Endothelial cell of umbilical vein (primary cell): ENCODE data around the gene FNDC8. TPM values are rescaled to one million over a fixed set of nuclear protein-coding genes. Genes with fewer than 3 reads are reported as not detected.

ENCODE experiments used
- BruUV-seq: library from RNA; stranded (reverse); fragments of 400-500 nt; replicated peaks from 2 replicates; lab custom pipeline; 2021; lab: Mats Ljungman, UMichigan
- CTCF ChIA-PET: fragments of 300-600, 350-600 bp; sonication (Branson Sonifier 250); formaldehyde crosslinking; loops from one replicate; lab custom pipeline; 2021; ENCODE audit warnings: antibody characterized with exemption, inconsistent platforms; lab: Charles Lee
- POLR2A ChIA-PET: fragments of 300-600, 350-600 bp; sonication (Branson Sonifier 250); formaldehyde crosslinking; loops from one replicate; lab custom pipeline; 2021; ENCODE audit warnings: antibody characterized with exemption, inconsistent platforms; lab: Charles Lee
- DNase-seq: peaks from one replicate; pipeline ENCODE4 v3.0.0-alpha.2; 2011; ENCODE audit warnings: low read depth, low spot score
- FAIRE-seq: peaks from 2 replicates; lab custom pipeline; 2011; peaks lifted over from hg19 to GRCh38; lab: Jason Lieb, UNC
- H2AFZ ChIP-seq: 2 replicates; pipeline ENCODE4 v1.6.0; 2012; ENCODE audit warnings: low read depth, low read length, control low read depth, inconsistent platforms
- H3K27ac ChIP-seq: 2 replicates; pipeline ENCODE4 v1.5.1; 2011; ENCODE audit warnings: low read depth, mild to moderate bottlenecking, control low read depth, low read length, moderate library complexity; ENCODE audit not compliant: insufficient read depth
- H3K27me3 ChIP-seq, 2 experiments: 2 replicates each; pipeline versions ENCODE4 v1.6.0 to v1.6.1; 2011; ENCODE audit warnings: low read length in 2 of 2, mixed read lengths in 1 of 2; ENCODE audit not compliant: control insufficient read depth in 2 of 2, insufficient read depth in 2 of 2
- H3K36me3 ChIP-seq, 2 experiments: 2 replicates in 1 of 2; 3 replicates in 1 of 2; pipeline ENCODE4 v1.5.1; 2011; ENCODE audit warnings: low read length in 2 of 2, mild to moderate bottlenecking in 1 of 2, moderate library complexity in 1 of 2; ENCODE audit not compliant: control insufficient read depth in 2 of 2, insufficient read depth in 2 of 2; ENCODE audit errors: extremely low read depth in 1 of 2
- H3K4me1 ChIP-seq: 3 replicates; pipeline ENCODE4 v1.5.1; 2011; ENCODE audit warnings: mild to moderate bottlenecking, low read length; ENCODE audit not compliant: control insufficient read depth, insufficient read depth; ENCODE audit errors: extremely low read depth
- H3K4me2 ChIP-seq: 2 replicates; pipeline ENCODE4 v1.6.1; 2011; ENCODE audit warnings: low read length, control low read depth, mixed read lengths; ENCODE audit not compliant: insufficient read depth
- H3K4me3 ChIP-seq, 3 experiments: fragments of 200-600 bp in 1 of 3; sonication (generic), shearing (Covaris generic) in 1 of 3; replicated peaks in 1 of 3; 2 replicates each; pipeline ENCODE4 v1.5.1; 2011 to 2016; ENCODE audit warnings: control low read depth in 3 of 3, low read length in 3 of 3, mild to moderate bottlenecking in 2 of 3, inconsistent platforms in 1 of 3, low read depth in 1 of 3, moderate library complexity in 1 of 3; ENCODE audit not compliant: insufficient read depth in 1 of 3
- H3K79me2 ChIP-seq: 2 replicates; pipeline ENCODE4 v1.6.0; 2012; ENCODE audit warnings: low read length, inconsistent platforms; ENCODE audit not compliant: control insufficient read depth, insufficient read depth
- H3K9ac ChIP-seq: replicated peaks from 2 replicates; pipeline ENCODE3; 2011; ENCODE audit warnings: low read length, control low read depth; ENCODE audit not compliant: insufficient read depth; ENCODE audit errors: extremely low read depth
- H3K9me1 ChIP-seq: replicated peaks from 3 replicates; pipeline ENCODE4 v1.6.0; 2011; ENCODE audit warnings: mild to moderate bottlenecking, low read length; ENCODE audit not compliant: control insufficient read depth, insufficient read depth; ENCODE audit errors: extremely low read depth
- H3K9me3 ChIP-seq: replicated peaks from 2 replicates; pipeline ENCODE4 v1.5.1; 2012; ENCODE audit warnings: low read length, inconsistent platforms; ENCODE audit not compliant: control insufficient read depth, insufficient read depth
- H4K20me1 ChIP-seq: replicated peaks from 2 replicates; pipeline ENCODE3; 2011; ENCODE audit warnings: mild to moderate bottlenecking, low read length; ENCODE audit not compliant: control insufficient read depth, insufficient read depth; ENCODE audit errors: extremely low read depth
- GATA2 ChIP-seq: IDR thresholded peaks from 2 replicates; pipeline ENCODE4 v1.7.0; 2011; ENCODE audit warnings: low read depth, mild to moderate bottlenecking, moderate library complexity, mixed read lengths, low read length; ENCODE audit not compliant: insufficient read length, insufficient read depth
- dilution Hi-C: fragments of 300-500 bp; cut with MboI; formaldehyde crosslinking; loops from one replicate; pipeline ENCODE4 v1.15.0; 2019; ENCODE audit warnings: low sequenced_read_pairs; ENCODE audit not compliant: extremely low pct_ligation_motif_present
- intact Hi-C: fragments of 100-400 bp; cut with micrococcal nuclease; formaldehyde crosslinking; loops from one replicate; pipeline ENCODE4 v1.10.0; 2022
- polyA plus RNA-seq, 4 experiments: library from polyadenylated mRNA; depleted of rRNA in 3 of 4; stranded (reverse) in 3 of 4; unstranded in 1 of 4; fragments of >200 nt; gene quantifications; 2 replicates each; pipeline versions ENCODE4 v1.2.1 to v1.2.3, GENCODE V29; 2011 to 2012; ENCODE audit warnings: missing spikeins in 1 of 4
- total RNA-seq: library from RNA; stranded (reverse); gene quantifications from 2 replicates; pipeline ENCODE4 v1.2.3, GENCODE V29; 2021
- TF ChIP-seq, protein P1 (sequence below), 2 donors: IDR thresholded peaks; 1 replicate in 1 of 2; 2 replicates in 1 of 2; pipeline ENCODE4 v1.5.1; 2011; ENCODE audit warnings: low read length in 2 of 2, mild to moderate bottlenecking in 2 of 2, moderate library complexity in 2 of 2, control low read depth in 1 of 2, inconsistent platforms in 1 of 2, low read depth in 1 of 2; ENCODE audit not compliant: insufficient read depth in 1 of 2; ENCODE audit errors: extremely low read depth in 1 of 2

The FNDC8 gene
- total and polyA plus RNA-seq, 2 donors (not counting 3 experiments of a cell fraction or from before 2014, with no cell fraction given): not detected

DNA sequence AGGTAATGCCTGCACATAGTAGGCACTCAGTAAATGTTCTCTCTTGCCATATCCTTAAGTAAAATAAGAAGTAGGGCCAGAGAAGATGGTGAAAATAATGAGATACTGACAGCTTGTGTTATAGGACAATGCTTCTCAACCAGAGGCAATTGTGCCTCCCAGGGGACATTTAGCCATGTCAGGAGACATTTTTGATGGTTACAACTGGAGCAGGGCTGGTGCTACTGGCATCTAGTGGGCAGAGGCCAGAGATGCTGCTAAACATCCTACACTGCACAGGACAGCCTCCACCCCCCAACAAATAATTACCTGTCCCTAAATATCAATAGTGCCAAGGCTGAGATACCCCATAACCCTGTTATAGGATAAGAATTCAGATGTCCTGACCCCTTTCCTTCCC is 3.4 kb upstream of the FNDC8 start:
- H4K20me1 ChIP-seq: no peaks in the 10 kb centered on the region
- no TSS peak for BruUV-seq
- TF ChIP-seq, protein P1, sequence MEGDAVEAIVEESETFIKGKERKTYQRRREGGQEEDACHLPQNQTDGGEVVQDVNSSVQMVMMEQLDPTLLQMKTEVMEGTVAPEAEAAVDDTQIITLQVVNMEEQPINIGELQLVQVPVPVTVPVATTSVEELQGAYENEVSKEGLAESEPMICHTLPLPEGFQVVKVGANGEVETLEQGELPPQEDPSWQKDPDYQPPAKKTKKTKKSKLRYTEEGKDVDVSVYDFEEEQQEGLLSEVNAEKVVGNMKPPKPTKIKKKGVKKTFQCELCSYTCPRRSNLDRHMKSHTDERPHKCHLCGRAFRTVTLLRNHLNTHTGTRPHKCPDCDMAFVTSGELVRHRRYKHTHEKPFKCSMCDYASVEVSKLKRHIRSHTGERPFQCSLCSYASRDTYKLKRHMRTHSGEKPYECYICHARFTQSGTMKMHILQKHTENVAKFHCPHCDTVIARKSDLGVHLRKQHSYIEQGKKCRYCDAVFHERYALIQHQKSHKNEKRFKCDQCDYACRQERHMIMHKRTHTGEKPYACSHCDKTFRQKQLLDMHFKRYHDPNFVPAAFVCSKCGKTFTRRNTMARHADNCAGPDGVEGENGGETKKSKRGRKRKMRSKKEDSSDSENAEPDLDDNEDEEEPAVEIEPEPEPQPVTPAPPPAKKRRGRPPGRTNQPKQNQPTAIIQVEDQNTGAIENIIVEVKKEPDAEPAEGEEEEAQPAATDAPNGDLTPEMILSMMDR (IDR thresholded peaks at IDR 0.05; ENCODE audit: extremely low read depth in 1 of 2, insufficient read depth in 1 of 2, low read depth in 1 of 2, low read length in 2 of 2): peak; percentile 26 to 44
- no peak for TF ChIP-seq GATA2
- H3K9me3 ChIP-seq: no peaks in the 10 kb centered on the region
- no peak overlapping the region for H3K4me3 ChIP-seq
- H3K27me3 ChIP-seq: no peaks in the 10 kb centered on the region
- H3K9ac ChIP-seq: no peak overlapping the region
- H2AFZ ChIP-seq: no peak overlapping the region
- peaks cover 13% of the 10 kb centered on the region for H3K4me1 ChIP-seq
- peaks cover 5% of the 10 kb centered on the region for H3K79me2 ChIP-seq
- no peak overlapping the region for H3K4me2 ChIP-seq
- POLR2A ChIA-PET: no interaction called here
- intact Hi-C loops (loop anchor here (2.0 kb wide), 1 partner anchor 55 kb away; the partner anchor contains the start of gene RFFL), dilution Hi-C loops (loop anchor here (25.0 kb wide), 1 partner anchor 131 kb away; the partner anchor contains the start of gene LIG3)
- FAIRE-seq (peak; percentile 26), DNase-seq (no peak)
- no peaks in the 10 kb centered on the region for H3K9me1 ChIP-seq
- H3K36me3 ChIP-seq: no peaks in the 10 kb centered on the region
- H3K27ac ChIP-seq: no peak overlapping the region
- CTCF ChIA-PET: interaction anchor here (0.7 to 6.0 kb wide), 15 partner anchors 15 to 698 kb away, joined by 3 to 100 read pairs (median 6); partner anchors contain the start of gene LIG3
